Small intestine (tissue), 7 donors: Measurements from ENCODE around the gene ANKRD28. TPM values are rescaled to one million over a fixed set of nuclear protein-coding genes. Genes with fewer than 3 reads are reported as not detected.

Source experiments
- DNase-seq, 2 donors: peaks; one replicate each; pipeline versions ENCODE4 v3.0.0 to v3.0.0-alpha.2; 2013
- FAIRE-seq: peaks from 2 replicates; lab custom pipeline; 2012; peaks lifted over from hg19 to GRCh38; lab: Jason Lieb, UNC
- H3K27ac ChIP-seq, 3 donors: one replicate each; pipeline ENCODE4 v1.5.1; 2013; ENCODE audit warnings: low read length in 2 of 3, mild to moderate bottlenecking in 2 of 3, control low read depth in 1 of 3, inconsistent platforms in 1 of 3, low read depth in 1 of 3, moderate library complexity in 1 of 3
- H3K27me3 ChIP-seq, 3 donors: one replicate each; pipeline ENCODE4 v1.6.1; 2013; ENCODE audit warnings: low read length in 3 of 3, inconsistent platforms in 1 of 3; ENCODE audit not compliant: control insufficient read depth in 3 of 3, insufficient read depth in 3 of 3
- H3K36me3 ChIP-seq, 3 donors: one replicate each; pipeline ENCODE4 v1.6.1; 2013; ENCODE audit warnings: low read length in 3 of 3, inconsistent platforms in 1 of 3, low read depth in 1 of 3, mild to moderate bottlenecking in 1 of 3, moderate library complexity in 1 of 3; ENCODE audit not compliant: control insufficient read depth in 3 of 3, insufficient read depth in 2 of 3
- H3K4me1 ChIP-seq, 3 donors: one replicate each; pipeline ENCODE4 v1.6.1; 2013; ENCODE audit warnings: low read length in 2 of 3, inconsistent platforms in 1 of 3, low read depth in 1 of 3, mild to moderate bottlenecking in 1 of 3, moderate library complexity in 1 of 3; ENCODE audit not compliant: control insufficient read depth in 3 of 3, insufficient read depth in 2 of 3
- H3K4me3 ChIP-seq, 3 donors: one replicate each; pipeline ENCODE4 v1.5.1; 2013; ENCODE audit warnings: low read length in 3 of 3, control low read depth in 1 of 3, inconsistent platforms in 1 of 3, low read depth in 1 of 3, mild to moderate bottlenecking in 1 of 3, moderate library complexity in 1 of 3
- H3K9me3 ChIP-seq, 2 donors: one replicate each; pipeline ENCODE4 v1.6.1; 2013; ENCODE audit warnings: low read depth in 1 of 2, low read length in 1 of 2; ENCODE audit not compliant: control insufficient read depth in 2 of 2, insufficient read depth in 1 of 2
- WGBS, 3 donors: extraction: QIAGEN DNeasy Blood & Tissue Kit; methylation state at CpG; one replicate each; pipeline ENCODE4 v1.1.7; 2013; 5-methylcytosine and 5-hydroxymethylcytosine counted together
- polyA plus RNA-seq, 4 donors: library from polyadenylated mRNA; stranded (reverse) in 3 of 4; unstranded in 1 of 4; fragments of 200-250 nt in 3 of 4; fragments of 120-200 nt in 1 of 4; gene quantifications; one replicate each; pipeline versions ENCODE4 v1.2.1 to v1.2.3, GENCODE V29; 2013
- donor health status: healthy with polysubstance abuse.
- donor health status: control.
- donor health status: control.
- donor health status: Bipolar disorder and iron deficiency.
- donor health status: healthy.

ANKRD28 gene
- polyA plus RNA-seq, 4 donors: 8.9 to 28.7 (median 11.6) TPM

GRCh38 chr3:15676259-15676658 lies 121.5 kb downstream of the ANKRD28 start:
- no peaks in the 10 kb centered on the region for H3K4me1 ChIP-seq
- no peaks in the 10 kb centered on the region for H3K9me3 ChIP-seq
- DNase-seq (no peak), FAIRE-seq (no peak)
- H3K27ac ChIP-seq: no peak overlapping the region
- peaks cover 11 to 27% (median 13%) of the 10 kb centered on the region in 3 donors for H3K36me3 ChIP-seq
- 84 to 90% (median 87%) methylated on average over 2 of the region's 2 CpGs for WGBS, 3 donors
- no peak overlapping the region for H3K4me3 ChIP-seq
- no peaks in the 10 kb centered on the region for H3K27me3 ChIP-seq

DNA sequence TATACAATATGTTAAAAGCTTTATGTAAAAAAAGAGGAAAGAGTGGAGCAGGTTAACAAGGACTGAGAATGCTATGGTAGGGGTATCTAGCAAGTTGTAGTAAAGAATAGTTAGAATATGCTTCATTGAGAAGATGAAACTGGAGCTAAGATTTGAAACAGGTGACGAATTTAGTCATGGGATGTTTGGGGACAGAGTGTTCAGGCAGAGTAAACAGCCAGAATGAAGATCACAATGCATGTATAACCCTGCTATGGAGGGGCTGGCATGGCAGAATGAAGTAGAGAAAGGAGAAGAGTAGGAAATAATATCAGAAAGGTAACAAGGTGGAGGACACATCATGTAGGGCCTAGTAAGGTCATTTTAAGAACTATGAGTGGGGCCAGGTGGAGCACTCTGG lies 124.2 kb downstream of the ANKRD28 start:
- FAIRE-seq (no peak), DNase-seq (no peak)
- WGBS, 3 donors: 91 to 98% (median 93%) methylated on average over 1 of the region's 1 CpG
- H3K4me1 ChIP-seq: no peaks in the 10 kb centered on the region
- no peaks in the 10 kb centered on the region for H3K9me3 ChIP-seq
- H3K27me3 ChIP-seq: no peaks in the 10 kb centered on the region
- no peak overlapping the region for H3K4me3 ChIP-seq
- no peak overlapping the region for H3K27ac ChIP-seq
- peaks cover 5 to 24% (median 14%) of the 10 kb centered on the region in 3 donors for H3K36me3 ChIP-seq

DNA sequence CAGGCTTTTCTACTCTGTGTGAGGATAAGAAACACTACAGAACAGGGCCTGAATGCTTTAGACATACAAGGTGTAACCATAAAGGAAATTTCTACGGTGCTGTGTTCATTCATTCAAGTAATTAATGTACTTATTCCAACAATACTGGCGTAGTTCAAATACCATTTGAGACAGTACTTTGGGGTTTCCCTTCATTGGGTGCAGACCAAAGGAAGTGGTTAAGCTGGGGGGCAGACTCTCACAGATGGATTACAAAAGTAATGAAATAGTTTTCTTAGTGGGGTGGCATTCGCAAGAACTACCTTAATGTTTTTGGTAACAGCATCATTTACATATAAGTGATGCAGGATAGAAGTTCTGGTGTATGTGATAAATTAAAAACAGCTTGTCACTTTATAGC lies 130.3 kb downstream of the ANKRD28 start:
- FAIRE-seq (no peak), DNase-seq (peak in 1 of 2 donors; percentile 24)
- Histone ChIP-seq H3K4me1 (peaks cover 0 to 2% (median 0%) of the 10 kb centered on the region in 3 donors), H3K27me3 (no peaks in the 10 kb centered on the region), H3K4me3 (no peak overlapping the region), H3K27ac (no peak overlapping the region), H3K36me3 (peaks cover 4 to 15% (median 14%) of the 10 kb centered on the region in 3 donors), H3K9me3 (no peaks in the 10 kb centered on the region)
- 68 to 94% (median 80%) methylated on average over 3 of the region's 3 CpGs for WGBS, 3 donors

DNA sequence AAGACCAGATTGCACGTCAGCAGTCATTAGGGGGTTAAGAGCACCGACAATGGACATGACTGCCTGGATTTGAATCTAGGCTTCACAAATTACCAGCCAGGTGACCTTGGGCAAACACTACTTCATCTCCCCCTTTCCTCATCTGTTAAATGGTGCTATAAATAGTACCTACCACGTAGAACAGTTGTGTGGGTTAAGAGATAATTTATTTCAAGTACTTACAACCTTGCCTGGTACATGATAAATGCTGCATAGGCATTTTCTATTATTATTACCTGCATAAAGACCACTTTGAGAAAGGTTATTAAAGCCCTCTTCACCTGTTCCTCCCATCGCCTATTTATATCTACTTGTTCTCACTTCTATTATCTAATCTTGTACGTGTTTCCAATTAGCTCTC lies 131.5 kb downstream of the ANKRD28 start:
- H3K4me3 ChIP-seq: no peak overlapping the region
- no peaks in the 10 kb centered on the region for H3K27me3 ChIP-seq
- H3K4me1 ChIP-seq: peaks cover 0 to 2% (median 0%) of the 10 kb centered on the region in 3 donors
- H3K36me3 ChIP-seq: peaks cover 0 to 14% (median 10%) of the 10 kb centered on the region in 3 donors
- FAIRE-seq: no peak
- H3K27ac ChIP-seq: no peak overlapping the region
- DNase-seq: no peak
- no peaks in the 10 kb centered on the region for H3K9me3 ChIP-seq
- WGBS, 3 donors: 92 to 96% (median 92%) methylated on average over 5 of the region's 5 CpGs

DNA sequence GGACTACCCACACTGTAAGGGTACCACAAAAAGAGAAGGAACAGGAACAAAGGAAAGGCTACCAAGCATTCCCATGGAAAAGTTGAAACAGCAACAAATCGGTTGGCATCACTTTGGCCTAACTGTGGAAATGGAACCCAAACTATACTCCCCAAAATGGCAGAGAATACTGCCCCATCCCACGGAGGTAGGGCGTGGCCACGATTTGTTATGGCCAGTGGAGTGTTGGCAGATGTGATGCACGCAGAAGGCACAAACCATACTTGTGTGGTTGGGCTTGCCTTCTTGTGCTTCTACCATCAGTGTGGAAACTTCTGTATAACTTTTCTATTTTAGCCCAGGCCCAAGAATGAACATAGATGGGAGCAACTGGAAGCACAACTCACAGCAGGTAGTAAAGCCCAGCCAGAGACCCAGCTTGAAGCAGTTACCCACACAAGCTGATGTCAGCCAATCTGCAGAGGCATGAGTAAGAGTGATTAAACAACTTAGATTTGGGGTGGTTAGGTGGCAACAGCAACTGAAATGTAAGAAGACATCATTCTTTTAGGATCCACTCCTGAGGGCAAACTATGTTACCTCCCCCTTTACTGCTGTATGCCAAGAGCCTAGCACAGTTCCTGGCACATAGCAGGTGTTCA lies 132.1 kb downstream of the ANKRD28 start:
- H3K27me3 ChIP-seq: no peaks in the 10 kb centered on the region
- H3K27ac ChIP-seq: no peak overlapping the region
- no peaks in the 10 kb centered on the region for H3K9me3 ChIP-seq
- no peak for FAIRE-seq
- H3K4me3 ChIP-seq: no peak overlapping the region
- DNase-seq: no peak
- peaks cover 0 to 2% (median 0%) of the 10 kb centered on the region in 3 donors for H3K4me1 ChIP-seq
- 95 to 97% (median 96%) methylated on average over 5 of the region's 5 CpGs for WGBS, 3 donors
- peaks cover 0 to 14% (median 10%) of the 10 kb centered on the region in 3 donors for H3K36me3 ChIP-seq

GRCh38 chr3:15664144-15664543 lies 133.6 kb downstream of the ANKRD28 start:
- no peak overlapping the region for H3K27ac ChIP-seq
- peaks cover 0 to 2% (median 0%) of the 10 kb centered on the region in 3 donors for H3K4me1 ChIP-seq

GRCh38 chr3:15660055-15660935 lies 137.5 kb downstream of the ANKRD28 start:
- Histone ChIP-seq H3K4me1 (no peaks in the 10 kb centered on the region), H3K27me3 (no peaks in the 10 kb centered on the region), H3K4me3 (no peak overlapping the region), H3K36me3 (peaks cover 0 to 2% (median 0%) of the 10 kb centered on the region in 3 donors), H3K9me3 (peaks cover 0 to 15% of the 10 kb centered on the region in 2 donors), H3K27ac (no peak overlapping the region)
- DNase-seq: no peak
- FAIRE-seq: no peak
- WGBS, 3 donors: 77 to 86% (median 84%) methylated on average over 7 of the region's 7 CpGs

More at GRCh38 chr3:15664144-15664543, 133.6 kb downstream of the ANKRD28 start:
- no peak for FAIRE-seq
- 81 to 93% (median 90%) methylated on average over 1 of the region's 1 CpG for WGBS, 3 donors
- no peak overlapping the region for H3K4me3 ChIP-seq
- H3K36me3 ChIP-seq: peaks cover 0 to 10% (median 6%) of the 10 kb centered on the region in 3 donors
- DNase-seq: no peak
- no peaks in the 10 kb centered on the region for H3K9me3 ChIP-seq
- H3K27me3 ChIP-seq: no peaks in the 10 kb centered on the region

GRCh38 chr3:15659254-15659975 lies 138.4 kb downstream of the ANKRD28 start:
- no peaks in the 10 kb centered on the region for H3K27me3 ChIP-seq
- peaks cover 0 to 15% of the 10 kb centered on the region in 2 donors for H3K9me3 ChIP-seq
- FAIRE-seq (no peak), DNase-seq (no peak)
- whole genome bisulfite sequencing, 3 donors: 75 to 82% (median 77%) methylated on average over 5 of the region's 5 CpGs
- no peak overlapping the region for H3K4me3 ChIP-seq
- no peak overlapping the region for H3K27ac ChIP-seq
- H3K36me3 ChIP-seq: no peaks in the 10 kb centered on the region
- no peaks in the 10 kb centered on the region for H3K4me1 ChIP-seq
